Retinal pigment epithelial cell (primary cell): ENCODE results near the gene CLEC18A.

Experiments
- DNase-seq: peaks from one replicate; pipeline ENCODE4 v3.0.0-alpha.2; 2010; ENCODE audit warnings: low read depth
- H3K4me3 ChIP-seq: 2 replicates; pipeline ENCODE4 v1.5.1; 2011; ENCODE audit warnings: mild to moderate bottlenecking, low read length, control low read depth, moderate library complexity
- TF ChIP-seq, protein P1 (sequence below): conservative IDR thresholded peaks from 2 replicates; pipeline ENCODE4 v1.5.1; 2011; ENCODE audit warnings: low read depth, low read length, control low read depth, inconsistent platforms

Gene CLEC18A

DNA sequence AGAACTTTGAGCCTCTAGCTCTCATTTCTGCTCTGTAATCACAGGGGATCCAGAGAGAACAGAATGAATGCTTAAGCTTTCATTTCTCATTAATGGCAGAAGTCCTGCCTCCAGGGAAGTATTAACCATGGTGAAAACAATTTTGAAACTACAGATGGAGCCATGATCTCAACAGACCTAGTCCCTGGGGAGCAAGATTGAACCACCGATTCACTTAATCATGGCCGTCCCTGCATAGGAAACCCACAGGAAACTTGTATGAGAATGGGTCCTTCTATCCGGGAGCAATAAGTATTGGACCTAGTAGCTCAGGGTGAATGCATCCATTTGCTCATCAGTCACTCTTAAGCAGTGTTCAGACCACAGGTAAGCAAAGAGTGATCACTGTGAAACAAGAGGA is 40.2 kb upstream of the CLEC18A start:
- H3K4me3 ChIP-seq = no peak overlapping the region
- TF ChIP-seq, protein P1, sequence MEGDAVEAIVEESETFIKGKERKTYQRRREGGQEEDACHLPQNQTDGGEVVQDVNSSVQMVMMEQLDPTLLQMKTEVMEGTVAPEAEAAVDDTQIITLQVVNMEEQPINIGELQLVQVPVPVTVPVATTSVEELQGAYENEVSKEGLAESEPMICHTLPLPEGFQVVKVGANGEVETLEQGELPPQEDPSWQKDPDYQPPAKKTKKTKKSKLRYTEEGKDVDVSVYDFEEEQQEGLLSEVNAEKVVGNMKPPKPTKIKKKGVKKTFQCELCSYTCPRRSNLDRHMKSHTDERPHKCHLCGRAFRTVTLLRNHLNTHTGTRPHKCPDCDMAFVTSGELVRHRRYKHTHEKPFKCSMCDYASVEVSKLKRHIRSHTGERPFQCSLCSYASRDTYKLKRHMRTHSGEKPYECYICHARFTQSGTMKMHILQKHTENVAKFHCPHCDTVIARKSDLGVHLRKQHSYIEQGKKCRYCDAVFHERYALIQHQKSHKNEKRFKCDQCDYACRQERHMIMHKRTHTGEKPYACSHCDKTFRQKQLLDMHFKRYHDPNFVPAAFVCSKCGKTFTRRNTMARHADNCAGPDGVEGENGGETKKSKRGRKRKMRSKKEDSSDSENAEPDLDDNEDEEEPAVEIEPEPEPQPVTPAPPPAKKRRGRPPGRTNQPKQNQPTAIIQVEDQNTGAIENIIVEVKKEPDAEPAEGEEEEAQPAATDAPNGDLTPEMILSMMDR = no peak
- no peak for DNase-seq

DNA sequence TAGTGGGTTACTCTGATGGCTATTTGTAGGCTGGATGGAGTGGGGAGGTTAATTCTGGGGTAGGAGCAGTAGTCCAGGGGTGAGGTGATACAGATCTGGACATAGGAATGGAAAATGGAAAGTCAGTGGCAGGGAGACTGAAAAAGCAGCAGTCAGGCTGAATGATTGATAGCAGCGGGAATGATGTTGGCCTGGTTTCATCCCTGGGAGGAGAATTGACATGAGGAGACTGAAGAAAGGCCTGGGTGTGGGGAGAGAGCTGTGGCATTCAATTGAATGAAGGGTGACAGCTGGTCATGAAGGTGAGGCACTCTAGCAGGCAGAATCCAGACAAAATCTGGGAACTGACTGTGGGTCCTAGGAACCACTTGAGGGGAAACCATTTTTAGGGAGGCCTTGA is 34.7 kb upstream of the CLEC18A start:
- TF ChIP-seq, protein P1 = no peak
- no peak for DNase-seq
- no peak overlapping the region for H3K4me3 ChIP-seq

DNA sequence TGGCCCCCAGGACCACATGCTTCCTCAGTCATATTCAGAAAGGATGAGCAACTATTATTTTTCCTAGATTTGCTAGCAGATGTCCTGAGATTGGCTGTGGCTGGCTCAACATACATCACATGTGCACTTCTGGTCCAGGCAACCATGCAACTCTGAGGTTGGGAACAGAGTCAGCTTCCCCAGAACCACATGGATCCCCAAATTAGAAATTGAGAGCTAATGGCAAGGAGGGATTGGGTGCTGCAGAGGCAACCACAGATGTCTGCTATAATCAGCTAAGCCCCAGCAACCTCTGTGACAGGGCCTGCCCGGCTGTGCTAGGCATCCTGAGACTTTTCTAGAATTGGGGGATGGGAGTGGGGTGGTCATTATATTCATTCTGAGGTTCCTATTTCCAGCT is 33.8 kb upstream of the CLEC18A start:
- no peak for DNase-seq
- TF ChIP-seq, protein P1 = no peak
- H3K4me3 ChIP-seq = peak overlapping the region; percentile 34

GRCh38 chr16:69917739-69918138 is 33.4 kb upstream of the CLEC18A start:
- H3K4me3 ChIP-seq = peak overlapping the region; percentile 34
- peak; percentile 92 for DNase-seq
- TF ChIP-seq, protein P1 = no peak

GRCh38 chr16:69918241-69918640 is 32.9 kb upstream of the CLEC18A start:
- DNase-seq = no peak
- TF ChIP-seq, protein P1 = no peak
- H3K4me3 ChIP-seq = peak overlapping the region; percentile 24

GRCh38 chr16:69921127-69921526 is 30.0 kb upstream of the CLEC18A start:
- H3K4me3 ChIP-seq = no peak overlapping the region
- TF ChIP-seq, protein P1 = no peak
- no peak for DNase-seq

DNA sequence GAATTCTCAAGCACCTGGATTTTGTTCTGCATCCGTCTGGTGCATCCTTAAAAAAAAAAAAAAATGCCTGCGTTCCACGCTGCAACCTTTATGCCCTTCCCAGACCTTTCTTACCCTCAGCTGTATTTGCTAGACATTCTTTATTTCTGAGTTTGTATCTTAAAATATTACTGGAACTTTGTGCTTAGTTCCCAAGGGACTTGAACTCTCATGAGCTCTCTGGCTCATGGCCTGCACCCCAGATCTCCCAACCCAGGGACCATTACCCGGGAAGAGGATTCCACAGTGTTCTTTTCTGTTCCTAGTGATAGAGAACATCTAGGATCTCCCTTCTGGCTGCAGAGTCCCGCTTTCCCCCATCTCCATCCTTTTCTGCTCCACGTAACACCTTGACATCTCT is 28.9 kb upstream of the CLEC18A start:
- no peak for DNase-seq
- TF ChIP-seq, protein P1 = no peak
- no peak overlapping the region for H3K4me3 ChIP-seq
